ENCODE data around the gene MRPL51. TPM values are rescaled to one million over a fixed set of nuclear protein-coding genes. Genes with fewer than 3 reads are reported as not detected.
"Not testable (repeated sequence)": the region's sequence is repeated elsewhere in the genome, so short reads cannot be mapped to it uniquely, and the experiment has no call there.

The MRPL51 gene
- total and polyA plus RNA-seq, 11 donors: 95.6 to 300 (median 223) TPM

- DNase-seq: no peak
- H3K27me3 ChIP-seq: no peaks in the 10 kb centered on the region
- H3K4me3 ChIP-seq: no peak overlapping the region
- ATAC-seq: no peak
- intact Hi-C loops (cut with DNase I): loop anchor here (5.0 to 10.0 kb wide), 6 partner anchors 66 to 204 kb away; partner anchors contain the start of gene VAMP1 (in 2 of the 10)
- WGBS, 4 donors: 62 to 68% (median 63%) methylated on average over 23 to 24 of the region's 24 CpGs
- TF ChIP-seq CTCF (IDR thresholded peaks at IDR 0.05) (no peak), POLR2A (IDR thresholded peaks at IDR 0.05) (no peak)
- H3K36me3 ChIP-seq: peaks cover 0 to 71% (median 57%) of the 10 kb centered on the region in 9 donors
- H3K4me1 ChIP-seq: peaks cover 3 to 71% (median 50%) of the 10 kb centered on the region in 12 donors
- H3K27ac ChIP-seq: peak overlapping the region in 11 of 12 donors; percentile 4 to 98 (median 58)
- H3K9me3 ChIP-seq: no peaks in the 10 kb centered on the region
Observed at GRCh38 chr12:6538420-6539313, 45.6 kb upstream of the MRPL51 start.

- H3K9me3 ChIP-seq, H3K27me3 ChIP-seq, ATAC-seq: not testable (repeated sequence)
- WGBS, 4 donors: 25 to 47% (median 26%) methylated on average over 8 to 17 of the region's 17 CpGs
- peak; percentile 76 to 88 (median 80) for DNase-seq
- Histone ChIP-seq H3K36me3 (peaks cover 0 to 64% (median 49%) of the 10 kb centered on the region in 9 donors), H3K27ac (peak overlapping the region in 11 of 12 donors; percentile 44 to 100 (median 94)), H3K4me1 (peaks cover 3 to 76% (median 56%) of the 10 kb centered on the region in 12 donors), H3K4me3 (peak overlapping the region in 2 of 12 donors; percentile 91 to 100)
- TF ChIP-seq CTCF (IDR thresholded peaks at IDR 0.05): peak; percentile 82 to 95 (median 87)
- intact Hi-C loops (cut with DNase I): loop anchor here (2.0 to 10.0 kb wide), 7 partner anchors 65 to 203 kb away; partner anchors contain the start of gene VAMP1 (in 2 of the 10)
Observed at GRCh38 chr12:6537580-6538419, 44.7 kb upstream of the MRPL51 start.

GRCh38 chr12:6536894-6537579, 44.0 kb upstream of the MRPL51 start:
- H3K27me3 ChIP-seq: no peaks in the 10 kb centered on the region
- peaks cover 0 to 59% (median 45%) of the 10 kb centered on the region in 9 donors for H3K36me3 ChIP-seq
- peak overlapping the region in 11 of 12 donors; percentile 44 to 100 (median 94) for H3K27ac ChIP-seq
- no peak for DNase-seq
- WGBS, 4 donors: 52 to 63% (median 62%) methylated on average over 18 to 19 of the region's 19 CpGs
- peaks cover 3 to 76% (median 63%) of the 10 kb centered on the region in 12 donors for H3K4me1 ChIP-seq
- no peak for TF ChIP-seq POLR2A (IDR thresholded peaks at IDR 0.05)
- TF ChIP-seq CTCF (IDR thresholded peaks at IDR 0.05): no peak
- peak overlapping the region in 6 of 12 donors; percentile 78 to 100 (median 99) for H3K4me3 ChIP-seq
- ATAC-seq: no peak
- no peaks in the 10 kb centered on the region for H3K9me3 ChIP-seq
- intact Hi-C loops (cut with DNase I): loop anchor here (1.0 to 10.0 kb wide), 8 partner anchors 65 to 202 kb away; partner anchors contain the start of gene VAMP1 (in 2 of the 10)

Measured in heart left ventricle (tissue), 16 donors.